Esophagus mucosa (tissue), 1 donor: ENCODE results near the gene SLC12A3. TPM values are rescaled to one million over a fixed set of nuclear protein-coding genes. Genes with fewer than 3 reads are reported as not detected.
"Not testable (repeated sequence)": the region's sequence is repeated elsewhere in the genome, so short reads cannot be mapped to it uniquely, and the experiment has no call there.

Experiments used
- ATAC-seq: fragments of 200-7000 bp; cut with Tn5 transposase; one replicate; pipeline ENCODE4 v1.9.1; 2020
- total RNA-seq: library from RNA; stranded (reverse); gene quantifications from one replicate; pipeline ENCODE4 v1.2.4, GENCODE V29; 2023
- donor health status: DM: yes; HTN: yes; CAD: no.

Gene SLC12A3
- total RNA-seq, 1 donor from 2014 or later, result not detected

DNA sequence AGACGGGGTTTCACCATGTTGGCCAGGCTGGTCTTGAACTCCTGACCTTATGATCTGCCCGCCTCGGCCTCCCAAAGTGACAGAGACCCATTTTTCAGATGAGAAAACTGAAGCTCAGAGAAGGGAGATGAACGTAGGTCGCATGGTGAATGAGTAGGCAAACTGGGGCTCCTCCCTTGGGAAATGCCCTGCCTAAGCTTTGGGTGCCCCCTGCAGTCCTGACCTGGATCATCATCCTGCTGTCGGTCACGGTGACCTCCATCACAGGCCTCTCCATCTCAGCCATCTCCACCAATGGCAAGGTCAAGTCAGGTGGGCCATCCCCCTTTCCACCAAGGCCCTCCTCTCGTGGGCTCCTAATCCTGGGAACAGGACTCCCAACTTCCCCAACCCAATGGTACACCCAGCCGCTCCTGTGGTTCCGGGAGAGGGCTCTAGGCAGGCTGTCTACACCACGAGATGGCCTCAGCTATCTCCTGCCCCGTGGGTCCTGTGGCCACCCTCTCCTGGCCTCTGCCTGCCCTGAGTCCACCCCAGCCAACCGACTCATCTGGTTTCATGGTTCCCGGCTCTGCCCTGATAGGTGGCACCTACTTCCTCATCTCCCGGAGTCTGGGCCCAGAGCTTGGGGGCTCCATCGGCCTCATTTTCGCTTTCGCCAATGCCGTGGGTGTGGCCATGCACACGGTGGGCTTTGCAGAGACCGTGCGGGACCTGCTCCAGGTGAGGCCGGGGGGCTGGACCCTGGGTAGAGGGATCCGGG, 4.7 kb downstream of the SLC12A3 start:
- ATAC-seq, result peak; percentile 13

DNA sequence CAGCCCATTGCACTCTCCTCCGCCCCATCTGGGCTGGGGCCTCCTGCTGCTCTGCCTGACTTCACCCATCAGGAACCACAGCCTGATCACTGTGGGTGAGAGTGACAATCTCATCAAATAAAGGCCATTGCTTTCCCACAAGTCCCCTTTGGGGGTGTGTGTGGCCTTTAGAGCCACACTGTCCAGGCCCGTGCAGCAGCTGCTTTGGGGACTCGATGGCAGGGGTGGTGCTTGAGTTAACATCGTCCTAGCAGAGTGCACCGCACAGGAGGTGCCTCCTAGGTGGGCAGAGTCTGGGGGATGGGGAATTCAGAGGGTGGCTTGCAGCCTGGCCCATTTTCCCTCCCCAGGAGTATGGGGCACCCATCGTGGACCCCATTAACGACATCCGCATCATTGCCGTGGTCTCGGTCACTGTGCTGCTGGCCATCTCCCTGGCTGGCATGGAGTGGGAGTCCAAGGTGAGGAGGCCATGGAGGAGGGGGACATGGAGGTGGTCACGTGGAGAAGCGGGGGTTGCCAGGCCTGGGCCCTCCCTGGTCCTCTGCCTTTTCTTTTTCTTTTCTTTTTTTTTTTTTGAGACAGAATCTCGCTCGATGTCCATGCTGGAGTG, 5.4 kb downstream of the SLC12A3 start:
- no peak for ATAC-seq

DNA sequence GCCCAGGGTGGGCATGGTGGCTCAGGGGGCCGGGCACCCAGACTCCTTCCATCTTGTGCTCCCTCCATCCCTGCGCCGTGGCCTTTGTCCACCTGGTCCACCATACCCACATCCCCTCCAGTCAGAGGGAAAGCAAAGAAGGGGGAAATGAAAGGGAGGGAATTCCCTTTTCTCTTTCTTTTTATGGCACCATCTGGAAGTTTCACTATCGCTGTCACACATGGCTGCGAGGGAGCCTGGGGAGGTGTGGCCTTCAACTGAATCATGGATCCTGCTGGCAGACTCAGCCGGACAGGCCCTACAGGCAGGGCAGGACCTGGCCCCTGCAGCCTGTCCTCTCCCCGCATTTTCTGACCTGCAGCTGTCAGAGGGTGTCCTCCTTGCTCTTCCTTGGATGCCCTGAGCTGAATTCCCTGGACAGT, 6.2 kb downstream of the SLC12A3 start:
- ATAC-seq, result peak; percentile 65

DNA sequence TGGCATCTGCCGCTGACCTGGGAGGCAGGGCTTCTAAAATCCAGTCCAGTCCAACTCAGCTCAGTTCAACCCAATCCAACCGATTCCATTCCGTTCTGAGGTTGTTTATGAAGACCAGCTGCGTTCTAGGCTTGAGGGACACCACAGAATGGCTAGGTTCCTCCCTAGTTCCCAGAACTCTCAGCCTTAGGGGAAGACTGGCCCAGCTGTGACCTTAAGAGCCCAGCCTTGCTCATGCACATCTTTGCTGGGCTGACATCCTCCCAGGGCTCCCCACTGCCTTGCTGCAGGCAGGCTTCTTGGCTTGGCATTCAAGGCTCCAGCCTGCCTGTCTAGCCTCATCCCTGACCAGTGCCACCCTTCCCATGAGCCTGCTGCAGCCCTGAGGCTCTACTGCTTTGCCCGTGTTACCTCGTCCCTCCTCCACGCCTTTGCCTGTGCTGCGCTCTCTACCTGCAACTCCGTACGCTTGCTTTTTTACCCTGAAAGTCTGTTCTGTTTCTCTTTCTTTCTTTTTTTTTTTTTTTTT, 7.9 kb downstream of the SLC12A3 start:
- ATAC-seq, result no peak

DNA sequence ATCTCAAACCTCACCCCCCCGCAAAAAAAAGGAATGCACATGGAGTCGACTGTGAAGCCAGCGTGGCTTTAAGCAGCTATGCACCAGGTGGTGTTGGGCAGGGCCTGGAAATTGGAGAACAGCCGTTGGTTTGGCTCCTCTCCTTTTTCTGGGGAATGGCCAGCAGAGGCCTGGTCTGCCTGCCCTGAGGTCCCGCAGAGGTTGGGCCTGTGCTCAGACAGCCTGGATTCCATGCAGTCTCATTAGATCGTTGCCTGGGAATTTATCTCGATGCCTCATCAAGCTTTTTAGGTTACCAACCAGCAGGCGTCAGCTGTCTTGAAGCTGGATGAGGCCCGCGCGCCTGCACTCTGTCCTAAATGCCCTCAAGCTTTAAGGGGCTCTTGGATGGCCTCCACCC, 9.8 kb downstream of the SLC12A3 start:
- no peak for ATAC-seq

DNA sequence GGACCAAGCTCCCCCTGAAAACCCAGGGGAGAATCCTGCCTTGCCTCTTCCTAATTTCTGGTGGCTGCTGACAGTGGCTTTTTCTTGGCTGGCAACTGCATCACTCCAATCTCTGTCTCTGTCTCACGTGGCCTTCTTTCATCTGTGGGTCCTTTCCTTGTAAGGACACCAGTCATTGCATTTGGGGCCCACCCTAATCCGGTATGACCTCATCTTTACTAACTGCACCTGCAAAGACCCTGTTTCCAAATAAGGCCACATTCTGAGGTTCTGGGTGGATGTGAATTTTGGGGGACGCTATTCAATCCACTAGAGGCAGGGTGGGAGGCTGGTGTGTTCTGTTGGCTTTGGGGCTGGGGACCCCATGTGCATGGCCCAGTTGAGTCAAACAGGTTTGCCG, 11.0 kb downstream of the SLC12A3 start:
- ATAC-seq, result no peak

DNA sequence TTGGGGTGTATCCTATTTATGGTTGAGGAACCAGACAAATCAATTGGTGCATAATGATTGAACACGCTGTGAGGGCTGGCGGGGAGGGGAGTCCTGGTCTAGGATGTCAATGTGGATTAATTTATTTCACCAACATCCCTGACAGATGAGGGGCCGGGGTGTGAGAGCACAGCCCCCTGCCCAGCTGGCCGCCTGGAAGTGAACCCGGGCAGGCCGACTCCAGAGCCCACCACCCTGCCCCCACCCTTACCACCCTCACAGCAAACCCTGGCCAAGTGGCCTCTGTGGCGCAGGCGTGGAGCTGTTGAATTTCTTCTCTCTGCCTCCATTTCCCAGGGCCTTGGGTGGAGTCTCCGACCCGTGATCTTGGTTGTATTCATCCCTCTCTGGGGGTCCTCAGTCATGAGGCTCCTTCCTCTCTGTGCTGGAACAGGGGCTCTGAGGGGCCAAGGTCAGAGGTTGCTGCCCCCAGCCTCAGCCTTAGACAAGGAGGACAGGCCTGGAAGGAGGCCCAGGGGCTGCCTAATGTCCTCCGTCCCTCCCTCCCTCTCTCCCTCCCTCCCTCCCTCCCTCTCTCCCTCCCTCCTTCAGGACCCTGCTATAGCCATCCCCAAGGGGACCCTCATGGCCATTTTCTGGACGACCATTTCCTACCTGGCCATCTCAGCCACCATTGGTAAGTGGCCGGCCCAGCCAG, 12.6 kb downstream of the SLC12A3 start:
- no peak for ATAC-seq

DNA sequence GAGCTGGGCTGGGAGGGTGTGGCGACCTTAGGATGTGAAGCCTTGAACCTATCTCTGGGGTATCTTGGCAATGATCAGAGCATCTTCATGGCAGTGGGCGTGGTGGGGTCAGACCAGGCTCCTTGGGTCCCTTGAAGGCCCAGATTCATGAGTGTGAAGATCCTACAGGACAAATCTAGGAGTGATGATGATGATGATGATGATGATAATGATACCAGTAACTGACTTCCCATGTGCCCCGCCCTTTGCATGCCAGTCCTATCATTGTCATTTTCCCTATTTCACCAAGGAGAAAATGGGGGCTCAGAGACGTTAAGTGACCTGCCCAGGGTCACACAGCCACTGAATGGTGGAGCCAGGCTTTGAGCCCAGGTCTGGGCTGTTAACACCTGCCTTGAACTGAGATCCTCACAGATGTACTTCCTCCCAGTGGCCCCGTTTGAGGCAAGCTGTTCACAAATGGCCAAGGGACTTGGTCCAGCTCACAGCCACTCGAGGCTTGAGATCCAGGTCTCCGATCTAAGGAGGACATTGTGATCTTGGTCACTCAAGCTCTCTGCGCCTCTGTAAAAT, 13.4 kb downstream of the SLC12A3 start:
- no peak for ATAC-seq

DNA sequence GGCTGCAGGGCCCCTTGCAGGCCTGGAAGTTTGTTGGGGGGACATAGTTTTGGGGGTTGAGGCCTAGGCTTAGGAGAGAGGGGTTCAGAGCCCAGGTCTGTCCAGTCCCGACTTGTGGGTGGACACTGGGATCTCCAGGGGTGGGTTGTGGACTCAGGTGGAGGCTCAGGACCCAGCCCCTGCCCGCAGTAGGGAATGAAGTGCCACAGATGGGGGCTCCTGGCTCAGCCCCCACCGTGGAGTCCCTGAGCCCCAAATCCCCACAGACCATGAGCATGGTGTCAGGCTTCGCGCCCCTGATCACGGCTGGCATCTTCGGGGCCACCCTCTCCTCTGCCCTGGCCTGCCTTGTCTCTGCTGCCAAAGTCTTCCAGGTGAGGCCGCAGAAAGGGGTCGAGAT, 14.3 kb downstream of the SLC12A3 start:
- ATAC-seq, result no peak

DNA sequence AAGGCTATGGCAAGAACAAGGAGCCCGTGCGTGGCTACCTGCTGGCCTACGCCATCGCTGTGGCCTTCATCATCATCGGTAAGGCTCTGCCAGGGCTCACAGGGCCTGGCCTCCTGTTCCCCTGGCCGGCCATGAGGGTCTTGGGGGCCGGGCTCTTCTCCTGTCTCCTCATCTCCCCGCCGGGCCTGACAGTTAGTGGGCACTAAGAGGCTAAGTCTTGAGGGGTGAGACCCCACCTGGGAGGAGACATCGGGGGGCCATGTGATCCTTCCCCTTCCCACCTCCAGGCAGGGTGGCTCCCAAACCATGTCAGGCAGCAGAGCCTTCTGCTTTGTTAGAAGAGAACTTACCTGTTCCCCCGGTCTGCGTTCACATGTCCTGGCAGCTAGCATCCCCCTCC, 15.2 kb downstream of the SLC12A3 start:
- no peak for ATAC-seq

DNA sequence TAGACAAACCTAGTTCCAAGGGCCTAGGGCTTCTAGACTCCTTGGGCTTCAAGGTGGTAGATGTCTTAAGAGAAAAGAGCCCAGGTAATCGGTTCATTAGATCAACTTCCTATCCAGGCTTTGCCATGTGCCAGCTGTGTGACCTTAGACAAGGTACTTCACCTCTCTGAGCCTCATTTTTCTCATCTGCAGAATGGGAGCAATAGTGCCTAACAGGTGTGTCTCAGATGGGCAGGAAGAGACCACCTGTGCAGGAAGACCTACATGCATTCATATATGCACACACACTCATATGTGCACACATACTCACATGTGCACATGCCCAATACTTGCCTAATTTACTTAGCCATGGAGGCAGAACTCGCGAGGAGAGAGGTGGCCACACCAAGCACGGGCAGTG, 15.7 kb downstream of the SLC12A3 start:
- no peak for ATAC-seq

DNA sequence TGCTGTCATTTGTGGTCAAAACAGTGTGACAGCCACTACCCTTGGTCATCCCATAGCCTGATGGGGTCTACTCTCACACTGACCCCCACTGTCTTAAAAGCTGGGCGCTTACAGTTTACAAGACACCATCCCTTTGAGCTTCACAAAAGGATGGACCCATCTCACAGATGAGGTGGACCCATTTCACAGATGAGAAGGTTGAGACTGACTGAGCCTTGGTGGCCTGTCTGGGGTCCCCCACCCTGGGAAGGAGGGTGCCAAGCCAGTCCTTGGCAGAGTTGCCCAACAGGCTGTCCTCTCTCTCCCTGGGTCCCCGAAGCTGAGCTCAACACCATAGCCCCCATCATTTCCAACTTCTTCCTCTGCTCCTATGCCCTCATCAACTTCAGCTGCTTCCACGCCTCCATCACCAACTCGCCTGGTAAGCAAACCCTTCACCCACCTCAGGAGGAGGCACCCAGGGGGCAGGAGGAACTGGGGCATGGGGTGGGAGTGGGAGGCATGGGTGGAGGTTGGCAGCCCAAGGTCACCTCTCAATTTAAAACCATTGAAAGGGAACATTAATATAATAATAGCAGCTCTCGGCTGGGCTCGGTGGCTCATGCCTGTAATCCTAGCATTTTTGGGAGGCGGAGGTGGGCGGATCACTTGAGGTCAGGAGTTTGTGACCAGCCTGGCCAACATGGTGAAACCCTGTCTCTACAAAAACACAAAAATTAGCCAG, 17.2 kb downstream of the SLC12A3 start:
- ATAC-seq, result no peak

DNA sequence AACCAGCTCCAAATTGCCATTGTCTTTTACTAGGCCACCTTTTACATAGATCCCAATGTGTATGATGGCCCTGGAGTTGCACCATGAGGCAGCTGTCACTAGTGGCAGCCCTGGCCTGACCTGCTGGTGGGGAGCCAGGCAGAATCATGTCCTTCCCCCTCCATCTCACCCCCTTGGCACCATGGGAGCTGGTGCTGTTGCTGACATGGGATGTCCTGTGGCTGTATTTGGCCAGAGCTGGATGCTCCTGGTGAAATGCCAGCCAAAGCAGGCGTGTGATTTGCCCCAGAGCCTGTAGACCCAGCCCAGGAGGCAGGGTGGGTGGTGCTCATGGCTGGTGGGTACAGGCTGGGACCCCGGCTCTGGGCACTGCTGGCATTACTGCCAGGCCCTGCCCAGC, 18.6 kb downstream of the SLC12A3 start:
- ATAC-seq, result no peak

DNA sequence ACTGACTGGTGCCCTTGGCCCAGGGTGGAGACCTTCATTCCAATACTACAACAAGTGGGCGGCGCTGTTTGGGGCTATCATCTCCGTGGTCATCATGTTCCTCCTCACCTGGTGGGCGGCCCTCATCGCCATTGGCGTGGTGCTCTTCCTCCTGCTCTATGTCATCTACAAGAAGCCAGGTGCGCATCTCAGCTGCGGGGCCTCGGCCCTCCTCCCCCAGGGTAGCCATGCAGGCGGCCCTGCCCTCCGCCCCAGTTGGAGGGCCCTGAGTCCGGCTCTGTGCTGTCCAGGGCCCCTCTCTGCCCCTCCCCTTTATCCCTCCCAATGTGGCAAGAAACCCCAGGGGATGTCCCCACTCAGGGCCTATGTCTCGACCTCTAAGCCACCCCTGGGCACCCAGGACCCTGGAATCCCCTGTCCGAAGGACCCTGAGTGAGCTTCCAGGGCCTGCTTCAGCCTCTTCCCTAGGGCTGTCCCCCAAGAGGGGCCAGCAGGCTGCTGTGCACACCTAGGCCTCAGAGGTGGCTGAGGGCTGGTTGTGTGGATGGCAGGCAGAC, 19.1 kb downstream of the SLC12A3 start:
- no peak for ATAC-seq

DNA sequence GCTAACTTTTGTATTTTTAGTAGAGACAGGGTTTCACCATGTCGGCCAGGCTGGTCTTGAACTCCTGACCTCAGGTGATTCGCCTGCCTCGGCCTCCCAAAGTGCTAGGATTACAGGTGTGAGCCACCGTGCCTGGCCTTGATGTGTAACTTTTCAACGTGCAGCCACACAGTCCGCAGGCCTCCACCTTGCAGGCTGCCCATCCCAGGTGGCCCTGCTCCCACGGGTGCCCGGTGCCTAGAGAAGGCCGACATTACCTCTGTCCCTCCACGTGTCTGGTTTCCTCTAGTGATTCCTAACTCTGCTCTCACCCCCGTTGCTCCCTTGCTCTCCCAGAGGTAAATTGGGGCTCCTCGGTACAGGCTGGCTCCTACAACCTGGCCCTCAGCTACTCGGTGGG, 19.9 kb downstream of the SLC12A3 start:
- not testable (repeated sequence) for ATAC-seq

DNA sequence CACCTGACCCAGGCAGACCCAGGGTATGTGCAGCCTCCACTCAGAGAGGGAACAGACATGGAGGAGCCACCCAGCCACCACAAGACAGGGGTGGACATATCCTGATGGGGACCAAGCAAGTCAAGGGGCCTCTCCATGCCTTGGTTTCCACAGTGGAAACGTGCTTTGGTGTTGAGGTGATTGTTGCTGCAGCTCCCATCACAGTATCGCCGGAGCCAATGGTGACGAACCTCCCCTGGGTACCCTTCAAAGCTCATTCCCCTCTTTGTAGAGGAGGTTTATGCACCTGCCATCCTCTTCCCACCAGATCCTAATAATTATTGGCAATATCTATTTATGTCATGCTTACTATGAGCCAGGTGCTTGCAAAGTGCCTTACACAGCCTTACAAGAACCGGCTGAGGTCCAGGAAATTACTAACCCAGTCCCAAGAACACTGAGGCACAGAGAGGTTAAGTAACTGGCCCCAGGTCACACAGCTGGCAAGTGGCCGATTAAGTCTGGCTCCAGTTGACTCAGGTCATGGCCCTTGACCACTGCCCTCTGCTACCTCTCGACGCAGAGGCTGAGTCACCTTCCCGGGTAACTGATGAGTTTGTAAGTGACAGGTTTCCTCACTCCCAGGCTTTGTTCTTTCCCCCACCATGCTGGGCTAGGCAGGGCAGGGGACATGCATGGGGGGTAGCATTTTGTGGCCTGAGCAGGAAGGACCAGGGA, 20.6 kb downstream of the SLC12A3 start:
- no peak for ATAC-seq

DNA sequence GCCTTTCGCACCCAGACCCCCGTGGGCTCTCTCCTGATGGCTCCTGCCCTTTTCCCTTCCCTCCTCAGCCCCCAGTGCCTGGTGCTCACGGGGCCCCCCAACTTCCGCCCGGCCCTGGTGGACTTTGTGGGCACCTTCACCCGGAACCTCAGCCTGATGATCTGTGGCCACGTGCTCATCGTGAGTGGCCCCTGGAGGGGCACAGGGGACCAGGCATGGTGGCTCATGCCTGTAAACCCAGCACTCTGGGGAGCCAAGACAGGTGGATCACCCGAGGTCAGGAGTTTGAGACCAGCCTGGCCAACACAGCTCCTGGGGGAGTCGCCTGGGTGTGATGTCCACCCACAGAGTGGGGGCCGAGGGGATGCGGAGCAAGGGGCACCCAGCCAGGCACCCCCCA, 21.3 kb downstream of the SLC12A3 start:
- ATAC-seq, result no peak

DNA sequence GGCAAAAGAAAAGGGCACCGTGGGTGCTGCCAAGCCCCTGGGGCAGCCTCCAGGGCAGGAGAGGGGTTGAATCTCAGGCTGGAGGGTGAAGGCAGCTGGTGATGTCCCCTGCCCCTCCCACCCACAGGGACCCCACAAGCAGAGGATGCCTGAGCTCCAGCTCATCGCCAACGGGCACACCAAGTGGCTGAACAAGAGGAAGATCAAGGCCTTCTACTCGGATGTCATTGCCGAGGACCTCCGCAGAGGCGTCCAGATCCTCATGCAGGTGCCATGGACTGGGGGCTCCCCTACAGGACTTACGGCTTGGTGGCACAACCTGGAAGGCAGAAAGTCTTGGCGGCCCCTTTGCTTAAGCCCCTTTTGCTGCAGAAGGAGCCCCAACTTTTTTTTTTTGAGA, 21.8 kb downstream of the SLC12A3 start:
- no peak for ATAC-seq

DNA sequence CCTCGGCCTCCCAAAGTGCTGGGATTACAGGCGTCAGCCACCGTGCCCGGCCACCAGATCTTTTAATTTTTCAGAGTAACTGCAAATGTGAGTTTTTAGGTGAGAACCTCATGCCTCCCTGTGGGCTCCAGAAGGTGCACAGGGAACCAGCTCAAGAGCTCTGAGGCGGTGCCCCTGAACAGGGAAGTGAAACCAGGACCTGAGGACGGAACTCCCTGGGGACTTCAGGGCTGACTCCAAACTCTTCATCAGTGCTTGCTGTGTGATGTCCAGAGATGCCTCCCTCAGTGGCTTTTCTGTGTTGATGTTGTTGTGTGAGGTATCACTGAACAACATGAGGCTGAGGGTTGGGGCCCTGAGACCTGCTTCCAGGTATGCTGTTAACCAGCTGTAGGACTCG, 23.8 kb downstream of the SLC12A3 start:
- peak; percentile 27 for ATAC-seq

DNA sequence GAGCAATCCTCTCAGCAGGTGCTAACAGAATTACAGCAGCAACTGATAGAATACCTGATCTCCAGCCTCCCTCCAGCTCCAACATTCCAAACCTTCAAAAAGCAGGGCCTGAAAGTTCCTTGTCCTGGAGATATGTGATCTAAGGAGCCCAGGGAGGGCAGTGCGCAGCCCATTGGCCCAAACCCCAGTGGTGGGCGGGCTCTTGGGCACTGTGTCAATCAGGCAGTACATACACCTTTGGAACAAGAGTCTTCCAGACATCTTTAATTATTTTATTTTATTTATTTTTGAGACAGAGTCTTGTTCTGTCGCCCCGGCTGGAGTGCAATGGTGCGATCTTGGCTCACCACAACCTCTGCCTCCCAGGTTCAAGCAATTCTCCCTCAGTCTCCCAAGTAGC, 24.2 kb downstream of the SLC12A3 start:
- no peak for ATAC-seq

DNA sequence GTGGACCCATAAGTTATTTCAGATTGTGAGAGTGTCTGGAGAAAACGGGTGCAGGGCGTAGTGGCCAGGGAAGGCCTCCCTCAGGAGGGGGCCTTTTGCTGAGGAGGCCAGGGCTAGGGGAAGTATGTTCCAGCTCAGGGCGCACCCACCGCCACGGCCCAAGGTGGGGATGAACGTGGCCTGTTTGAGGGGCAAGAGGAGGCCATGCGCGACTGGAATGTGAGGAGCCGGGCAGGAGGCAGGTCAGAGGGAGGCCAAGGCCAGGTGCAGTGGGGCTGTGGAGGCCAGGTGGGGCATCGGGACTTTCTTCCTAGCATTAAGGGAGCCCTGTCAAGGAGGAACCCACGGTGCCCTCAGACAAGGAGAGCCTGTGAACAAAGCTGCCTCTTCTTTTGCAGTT, 26.7 kb downstream of the SLC12A3 start:
- ATAC-seq, result no peak

DNA sequence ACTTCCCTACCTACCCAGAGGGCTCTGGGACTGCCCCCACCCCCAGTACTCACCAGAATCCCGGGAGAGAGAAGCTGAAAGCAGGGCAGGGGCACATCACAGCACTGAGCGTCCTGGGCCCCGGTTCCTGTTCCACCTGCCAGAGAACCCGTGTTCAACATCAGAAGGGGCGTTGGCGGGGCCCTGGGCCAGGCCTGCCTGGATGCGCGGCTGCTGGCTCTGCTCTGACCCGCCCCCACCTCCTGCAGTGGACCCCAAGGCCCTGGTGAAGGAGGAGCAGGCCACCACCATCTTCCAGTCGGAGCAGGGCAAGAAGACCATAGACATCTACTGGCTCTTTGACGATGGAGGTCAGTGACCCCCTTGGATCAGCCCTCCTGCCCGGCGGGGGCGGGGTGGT, 27.7 kb downstream of the SLC12A3 start:
- no peak for ATAC-seq
